K562 (cell line): Measurements from ENCODE around the gene MACROD2. TPM values are rescaled to one million over a fixed set of nuclear protein-coding genes. Genes with fewer than 3 reads are reported as not detected.

Source experiments
- ATAC-seq: fragments of 200-7000 bp; cut with Tn5 transposase; 3 replicates; pipeline ENCODE4 v1.9.1; 2020; ENCODE audit warnings: moderate library complexity
- BruUV-seq: library from RNA; stranded (reverse); fragments of 400-500 nt; replicated peaks from 2 replicates; lab custom pipeline; 2021; lab: Mats Ljungman, UMichigan
- CTCF ChIA-PET: fragments of 300-600 bp; formaldehyde crosslinking; extraction: SDS; loops from one replicate; lab custom pipeline; 2021; ENCODE audit warnings: low intra/inter-chr PET ratio; lab: Yijun Ruan, JAX
- POLR2A ChIA-PET: fragments of 300-600, 350-650 bp; sonication (Branson Sonifier 250); formaldehyde crosslinking; extraction: SDS; loops from one replicate; lab custom pipeline; 2021; ENCODE audit warnings: antibody characterized with exemption, inconsistent platforms; lab: Yijun Ruan, JAX
- DNase-seq, 4 experiments: peaks; one replicate each; pipeline versions ENCODE4 v3.0.0 to v3.0.0-alpha.2; 2011 to 2018; ENCODE audit warnings: low spot score in 3 of 4, mixed read lengths in 3 of 4; ENCODE audit errors: extremely low read depth in 1 of 4
- FAIRE-seq: peaks from 2 replicates; lab custom pipeline; 2011; peaks lifted over from hg19 to GRCh38; lab: Jason Lieb, UNC
- H2AFZ ChIP-seq: 2 replicates; pipeline ENCODE4 v1.6.0; 2011; ENCODE audit warnings: low read depth, low read length, control low read depth, inconsistent platforms
- H3K27ac ChIP-seq: fragments of 200-600 bp; 3 replicates; pipeline ENCODE4 v1.8.0; 2011; ENCODE audit warnings: low read depth, mild to moderate bottlenecking, control low read depth, inconsistent platforms, low read length, moderate library complexity, mixed read lengths; ENCODE audit errors: extremely low read depth
- H3K27me3 ChIP-seq, 2 experiments: fragments of 300-600 bp in 1 of 2; 2 replicates in 1 of 2; 3 replicates in 1 of 2; pipeline versions ENCODE4 v1.6.0 to v1.8.0; 2011; ENCODE audit warnings: inconsistent platforms in 2 of 2, low read length in 2 of 2, mild to moderate bottlenecking in 1 of 2, mixed read lengths in 1 of 2, moderate library complexity in 1 of 2; ENCODE audit not compliant: control insufficient read depth in 2 of 2, insufficient read depth in 2 of 2
- H3K36me3 ChIP-seq: fragments of 300-600 bp; 3 replicates; pipeline ENCODE4 v1.8.0; 2011; ENCODE audit warnings: mild to moderate bottlenecking, low read length, inconsistent platforms; ENCODE audit not compliant: control insufficient read depth, insufficient read depth
- H3K4me1 ChIP-seq, 2 experiments: fragments of 200-600 bp in 1 of 2; replicated peaks in 1 of 2; 2 replicates in 1 of 2; 3 replicates in 1 of 2; pipeline versions ENCODE4 v1.5.1 to v1.8.0; 2011; ENCODE audit warnings: inconsistent platforms in 2 of 2, low read length in 2 of 2, mild to moderate bottlenecking in 1 of 2, mixed read lengths in 1 of 2, moderate library complexity in 1 of 2; ENCODE audit not compliant: control insufficient read depth in 2 of 2, insufficient read depth in 2 of 2
- H3K4me2 ChIP-seq: 2 replicates; pipeline ENCODE4 v1.6.1; 2011; ENCODE audit warnings: low read length, control low read depth, inconsistent platforms, mixed read lengths; ENCODE audit not compliant: insufficient read depth
- H3K4me3 ChIP-seq: fragments of 200-600 bp; sonication (generic), shearing (Covaris generic); 2 replicates; pipeline ENCODE4 v1.5.1; 2016; ENCODE audit warnings: control low read depth, inconsistent platforms
- H3K79me2 ChIP-seq: fragments of 200-600 bp; 3 replicates; pipeline ENCODE4 v1.8.0; 2011; ENCODE audit warnings: low read length, inconsistent platforms; ENCODE audit not compliant: control insufficient read depth, insufficient read depth
- H3K9ac ChIP-seq, 2 experiments: 2 replicates each; pipeline versions ENCODE4 v1.6.0 to v1.6.1; 2011; ENCODE audit warnings: low read depth in 2 of 2, low read length in 2 of 2, control low read depth in 1 of 2, inconsistent platforms in 1 of 2, mild to moderate bottlenecking in 1 of 2, mixed read lengths in 1 of 2; ENCODE audit not compliant: insufficient read depth in 1 of 2
- H3K9me1 ChIP-seq: one replicate; pipeline ENCODE4 v1.6.0; 2011; ENCODE audit warnings: inconsistent platforms, mild to moderate bottlenecking, low read length, moderate library complexity; ENCODE audit not compliant: control insufficient read depth, insufficient read depth
- H3K9me3 ChIP-seq: replicated peaks from 2 replicates; pipeline ENCODE4 v1.5.1; 2011; ENCODE audit warnings: low read depth, low read length, inconsistent platforms; ENCODE audit not compliant: control insufficient read depth, insufficient read depth
- H4K20me1 ChIP-seq: replicated peaks from 2 replicates; pipeline ENCODE4 v1.6.1; 2011; ENCODE audit warnings: low read length, inconsistent platforms, mixed read lengths; ENCODE audit not compliant: control insufficient read depth, insufficient read depth
- HDAC1 ChIP-seq, 2 experiments: fragments of 450-650 bp; IDR thresholded peaks; 2 replicates each; pipeline ENCODE4 v1.6.1; 2016 to 2017; ENCODE audit warnings: inconsistent platforms in 1 of 2, mild to moderate bottlenecking in 1 of 2, moderate library complexity in 1 of 2
- KAT2B ChIP-seq: IDR thresholded peaks from one replicate; pipeline ENCODE4 v1.6.1; 2012; ENCODE audit warnings: low read depth, mild to moderate bottlenecking, control low read depth, inconsistent platforms, low read length, moderate library complexity
- ZC3H4 ChIP-seq: sonication (generic); formaldehyde crosslinking; IDR thresholded peaks from 2 replicates; pipeline ENCODE4 v1.9.0; 2021; ENCODE audit warnings: missing genetic modification reagents, borderline replicate concordance
- ZNF280B ChIP-seq: fragments of 250-450 bp; sonication (Bioruptor Pico); IDR thresholded peaks from 2 replicates; pipeline ENCODE4 v1.5.1; 2021; ENCODE audit warnings: mild to moderate bottlenecking
- ZNF407 ChIP-seq: fragments of 450-650 bp; IDR thresholded peaks from 2 replicates; pipeline ENCODE4 v1.6.1; 2016; ENCODE audit warnings: low read depth
- ZNF551 ChIP-seq: fragments of 250-450 bp; sonication (Bioruptor Pico); IDR thresholded peaks from 2 replicates; pipeline ENCODE4 v1.5.0; 2021; ENCODE audit warnings: mild to moderate bottlenecking, moderate library complexity
- WGBS: fragments of 100-300 bp; shearing (Covaris generic); methylation state at CpG from one replicate; pipeline ENCODE4 v1.1.6; 2016; ENCODE audit warnings: low coverage, mixed read lengths; ENCODE audit not compliant: insufficient coverage; ENCODE audit errors: missing lambda C conversion rate; 5-methylcytosine and 5-hydroxymethylcytosine counted together
- in situ Hi-C: fragments of 300-500 bp; cut with MboI; formaldehyde crosslinking; loops from 4 replicates; pipeline ENCODE4 v1.15.0; 2018; ENCODE audit warnings: inconsistent platforms, mixed read lengths
- intact Hi-C: fragments of 100-400 bp; cut with micrococcal nuclease; formaldehyde crosslinking; loops from 2 replicates; pipeline ENCODE4 v1.14.2; 2022
- polyA plus RNA-seq, 8 experiments: library from polyadenylated mRNA; depleted of rRNA in 4 of 8; stranded (reverse) in 5 of 8; unstranded in 3 of 8; fragments of >200 nt; fragmentation: Nextera tagmentation in 2 of 8; fragmentation: Illumina TruSeq in 1 of 8; extraction: Ambion mirVana in 2 of 8; extraction: Trizol in 1 of 8; gene quantifications; 2 replicates each; pipeline versions ENCODE4 v1.2.1 to v1.2.3, GENCODE V29; 2011 to 2014; ENCODE audit warnings: inconsistent platforms in 1 of 8, missing spikeins in 1 of 8
- total RNA-seq, 7 experiments: library from RNA; depleted of rRNA in 6 of 7; stranded (reverse); fragments of >200 nt in 6 of 7; fragmentation: Illumina TruSeq in 2 of 7; extraction: Trizol in 2 of 7; gene quantifications; 2 replicates each; pipeline versions ENCODE4 v1.2.1 to v1.2.3, GENCODE V29; 2011 to 2021; ENCODE audit warnings: low replicate concordance in 1 of 7

Gene MACROD2
- total and polyA plus RNA-seq, 9 of the 15 experiments (the other 6 are each of a cell fraction or from before 2014, with no cell fraction given): not detected

- no peak for TF ChIP-seq ZNF407
- TF ChIP-seq, all 486 proteins: peak for 0
Measured at GRCh38 chr20:14453259-14453658, 457.9 kb downstream of the MACROD2 start (continued).

GRCh38 chr20:14454296-14454695 lies 459.0 kb downstream of the MACROD2 start:
- intact Hi-C loops: no loop called here
- POLR2A ChIA-PET: no interaction called here
- TF ChIP-seq HDAC1 (IDR thresholded peaks at IDR 0.05) (no peak), ZC3H4 (CRISPR knock-in tag) (no peak), ZNF280B (CRISPR knock-in tag) (no peak), KAT2B (no peak), ZNF551 (CRISPR knock-in tag) (no peak)
- Histone ChIP-seq H4K20me1 (no peaks in the 10 kb centered on the region), H3K4me2 (no peak overlapping the region), H3K79me2 (no peaks in the 10 kb centered on the region), H3K4me1 (no peaks in the 10 kb centered on the region), H2AFZ (no peak overlapping the region), H3K9me3 (no peaks in the 10 kb centered on the region), H3K4me3 (no peak overlapping the region), H3K9ac (no peak overlapping the region), H3K27me3 (no peaks in the 10 kb centered on the region), H3K27ac (no peak overlapping the region), H3K9me1 (no peaks in the 10 kb centered on the region), H3K36me3 (no peaks in the 10 kb centered on the region)
- WGBS: 0% methylated on average over 1 of the region's 1 CpG
- in situ Hi-C loops: no loop called here
- DNase-seq (no peak), FAIRE-seq (no peak), ATAC-seq (no peak)
- no TSS peak for BruUV-seq
- CTCF ChIA-PET: no interaction called here
